GM20431 (cell line): Measurements from ENCODE around the gene PI4KA.
"Not testable (repeated sequence)": the region's sequence is repeated elsewhere in the genome, so short reads cannot be mapped to it uniquely, and the experiment has no call there.

Experiments
- in situ Hi-C: fragments of 300-500 bp; cut with MseI, MboI; formaldehyde crosslinking; loops from one replicate; pipeline ENCODE4 v1.15.0; 2020; ENCODE audit warnings: low sequenced_read_pairs; ENCODE audit not compliant: unreplicated experiment

PI4KA gene

DNA sequence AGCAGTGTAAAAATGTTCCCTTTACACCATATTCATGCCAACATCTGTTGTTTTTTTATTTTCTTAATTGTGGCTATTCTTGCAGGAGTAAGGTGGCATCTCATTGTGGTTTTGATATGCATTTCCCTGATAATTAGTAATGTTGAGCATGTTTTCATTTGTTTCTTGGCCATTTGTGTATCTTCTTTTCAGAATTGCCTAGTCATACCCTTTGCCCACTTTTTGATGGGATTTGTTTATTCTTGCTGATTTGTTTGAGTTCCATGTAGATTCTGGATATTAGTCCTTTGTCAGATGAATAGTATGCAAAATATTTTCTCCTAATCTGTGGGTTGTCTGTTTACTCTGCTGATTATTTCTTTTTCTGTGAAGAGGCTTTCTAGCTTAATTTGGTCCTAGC lies 183.6 kb downstream of the PI4KA start:
- in situ Hi-C loops: no loop called here

DNA sequence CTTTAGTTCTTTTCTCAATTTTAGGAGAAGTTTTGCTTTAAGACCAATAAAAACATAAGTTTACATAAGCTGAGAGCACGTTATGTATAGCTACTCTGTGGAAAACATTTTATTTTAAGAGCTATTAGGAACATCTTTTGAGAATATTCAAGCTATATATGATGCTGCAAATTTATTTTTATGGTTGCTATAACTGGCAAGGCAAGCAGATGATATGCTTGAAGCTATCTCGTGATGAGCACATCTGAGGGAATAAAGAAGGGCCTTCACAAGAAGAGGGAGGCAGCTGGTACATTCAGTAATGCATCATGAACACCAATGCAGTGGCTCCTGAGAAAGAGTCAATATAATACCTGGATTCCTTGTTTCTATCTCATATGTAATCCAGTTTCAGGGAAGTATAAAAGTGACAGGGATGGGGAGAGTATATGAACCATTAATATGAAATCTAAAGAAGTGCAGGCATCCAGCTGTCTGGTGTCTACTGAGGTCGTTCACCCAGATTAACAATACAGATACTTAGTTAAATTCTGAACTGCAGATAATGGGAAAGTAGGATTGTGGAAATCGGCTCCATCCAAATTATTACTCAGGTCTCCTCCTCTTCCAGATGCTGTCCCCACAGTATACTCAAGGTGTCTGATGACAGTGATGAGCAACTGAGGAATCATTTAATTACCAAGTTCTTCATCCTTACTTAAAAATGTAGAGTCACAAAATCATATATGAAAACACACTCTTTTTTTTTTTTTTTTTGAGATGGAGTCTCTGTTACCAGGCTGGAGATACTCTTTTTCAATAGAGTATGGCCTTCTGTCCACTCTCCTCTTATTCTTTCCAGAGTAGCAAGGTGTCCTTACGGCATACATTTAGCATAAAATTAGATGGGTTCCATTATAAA lies 185.1 kb downstream of the PI4KA start:
- in situ Hi-C loops: no loop called here

GRCh38 chr22:20672732-20673131 lies 185.9 kb downstream of the PI4KA start:
- in situ Hi-C loops: no loop called here

- in situ Hi-C loops: no loop called here
These were observed 186.6 kb downstream of the PI4KA start for GRCh38 chr22:20672082-20672424.

- in situ Hi-C loops: no loop called here
These were observed 187.1 kb downstream of the PI4KA start for GRCh38 chr22:20671409-20672081.

GRCh38 chr22:20670457-20671261 lies 188.0 kb downstream of the PI4KA start:
- in situ Hi-C loops: not testable (repeated sequence)

DNA sequence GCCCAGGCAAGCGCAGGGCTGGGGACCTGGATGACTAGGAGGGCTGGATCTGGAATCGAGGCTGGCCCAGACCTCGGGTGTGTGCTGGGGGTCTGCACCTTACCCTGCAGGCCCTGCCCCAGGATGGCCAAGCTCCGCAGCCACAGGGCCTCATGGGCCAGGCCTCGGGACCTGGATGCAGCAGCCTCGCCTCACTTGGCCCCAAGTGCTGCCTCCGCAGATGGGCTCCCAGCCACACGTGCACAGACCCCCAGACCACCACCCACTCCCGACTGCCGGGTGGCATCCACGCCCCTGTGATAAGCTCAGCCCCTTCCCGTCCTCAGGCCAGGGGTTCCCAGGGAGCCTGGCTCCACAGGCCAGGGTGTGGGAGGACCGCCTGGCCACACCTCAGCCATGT lies 188.7 kb downstream of the PI4KA start:
- in situ Hi-C loops: not testable (repeated sequence)

DNA sequence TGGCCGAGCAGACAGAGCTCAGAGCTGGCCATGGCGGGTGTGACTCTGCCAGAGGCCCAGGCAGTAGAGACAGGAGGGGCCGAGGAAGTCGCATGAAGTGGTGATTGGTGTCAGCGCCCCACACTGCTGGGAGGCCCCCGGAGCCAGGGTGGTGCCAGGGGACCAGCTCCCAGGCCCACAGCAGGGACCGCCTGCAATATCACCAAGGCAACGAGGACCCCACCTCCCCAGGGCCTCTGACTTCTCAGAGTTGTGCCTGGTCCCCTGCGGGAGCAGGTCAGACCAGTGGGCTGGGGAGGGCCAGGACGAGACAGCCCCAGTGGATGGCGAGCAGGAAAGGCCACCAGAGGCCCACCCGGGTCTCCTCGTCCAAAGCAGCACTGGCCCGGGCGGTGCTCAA lies 189.1 kb downstream of the PI4KA start:
- in situ Hi-C loops: not testable (repeated sequence)

- in situ Hi-C loops: not testable (repeated sequence)
These were observed 189.8 kb downstream of the PI4KA start for GRCh38 chr22:20668769-20669168.

GRCh38 chr22:20668226-20668625 lies 190.4 kb downstream of the PI4KA start:
- in situ Hi-C loops: not testable (repeated sequence)

DNA sequence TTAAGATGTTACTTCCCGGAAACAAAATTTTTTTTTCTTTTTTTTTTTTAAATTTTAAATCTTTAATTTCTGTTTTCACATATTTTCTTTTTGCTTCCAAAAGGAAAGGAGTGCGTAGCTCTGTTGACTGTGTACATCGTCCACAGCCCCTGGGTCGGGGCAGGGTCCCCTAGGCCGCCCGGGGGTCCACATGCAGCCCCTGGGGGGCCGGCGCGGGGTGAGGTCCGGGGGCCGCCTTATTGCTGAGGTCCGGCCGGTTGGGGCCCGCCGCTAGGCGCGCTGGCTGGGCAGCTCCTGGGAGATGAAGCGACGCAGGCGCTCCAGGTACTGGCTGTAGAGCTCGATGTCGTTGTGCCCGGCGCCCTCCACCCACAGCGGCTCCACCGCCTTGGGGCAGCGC lies 191.1 kb downstream of the PI4KA start:
- in situ Hi-C loops: not testable (repeated sequence)

GRCh38 chr22:20666560-20666959 lies 192.1 kb downstream of the PI4KA start:
- in situ Hi-C loops: no loop called here

- in situ Hi-C loops: no loop called here
These were observed 194.0 kb downstream of the PI4KA start for GRCh38 chr22:20664594-20664959.

DNA sequence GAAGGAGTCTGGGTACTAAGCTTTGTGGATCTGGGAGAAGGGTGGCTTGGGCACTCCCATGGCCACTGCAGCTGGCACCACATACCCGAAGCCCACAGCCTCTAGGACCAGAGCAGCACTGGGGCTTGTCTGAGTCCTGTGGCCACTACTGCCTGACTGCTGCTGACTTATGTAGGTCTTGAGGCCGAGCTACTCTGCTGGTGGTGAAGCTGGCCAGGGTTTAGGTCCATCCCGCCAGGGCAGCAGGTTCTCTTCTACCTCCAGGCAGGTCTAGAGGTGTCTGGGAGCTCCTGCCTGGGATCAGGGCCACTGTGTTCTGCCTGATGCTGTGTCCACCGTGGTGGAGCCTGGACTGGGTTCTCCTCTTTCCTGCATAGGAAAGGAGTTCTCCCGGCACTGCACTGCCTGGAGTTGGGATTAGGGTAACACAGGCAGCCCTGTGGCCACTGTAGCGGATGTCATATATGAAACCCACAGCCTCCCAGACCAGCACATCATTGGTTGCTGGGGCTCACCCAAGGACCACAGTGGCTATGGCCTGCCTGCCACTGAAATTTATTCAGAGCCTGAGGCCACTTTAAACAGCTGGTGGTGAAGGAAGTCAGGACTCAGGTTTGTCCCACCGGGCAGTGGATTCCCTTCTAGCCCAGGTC lies 194.5 kb downstream of the PI4KA start:
- in situ Hi-C loops: no loop called here

DNA sequence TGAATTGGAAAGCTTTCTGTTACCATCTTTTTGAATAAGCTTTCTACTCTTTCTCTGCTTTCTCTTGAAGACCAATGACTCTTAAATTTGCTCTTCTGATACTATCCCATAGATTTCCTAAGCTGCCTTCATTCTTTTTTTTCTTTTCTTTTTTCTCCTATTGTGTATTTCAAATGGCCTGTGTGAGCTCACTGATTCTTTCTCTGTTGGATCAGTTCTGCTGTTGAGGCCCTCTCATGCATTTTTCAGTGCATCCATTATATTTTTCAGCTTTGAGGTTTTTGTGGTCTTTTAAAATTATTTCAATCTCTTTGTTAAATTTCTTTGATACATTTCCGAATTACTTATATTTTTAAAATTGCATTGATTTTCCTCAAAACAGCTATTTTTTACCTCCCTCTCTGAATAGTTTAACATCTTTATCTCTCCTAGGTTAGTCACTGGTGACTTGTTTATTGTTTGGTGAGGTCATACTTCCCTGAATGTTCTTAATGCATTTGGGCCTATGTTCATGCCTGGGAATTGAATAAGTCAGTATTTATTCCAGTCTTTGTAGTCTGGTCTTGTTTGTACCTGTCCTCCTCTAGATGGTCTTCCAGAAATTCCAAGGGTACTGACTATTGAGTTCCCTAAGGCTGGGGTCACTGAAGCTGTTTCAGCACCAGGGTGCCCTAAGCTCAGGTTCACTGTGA lies 195.3 kb downstream of the PI4KA start:
- in situ Hi-C loops: no loop called here

- in situ Hi-C loops: not testable (repeated sequence)
These were observed 196.0 kb downstream of the PI4KA start for GRCh38 chr22:20662524-20663036.

GRCh38 chr22:20661473-20661872 lies 197.1 kb downstream of the PI4KA start:
- in situ Hi-C loops: no loop called here

- in situ Hi-C loops: no loop called here
These were observed 198.1 kb downstream of the PI4KA start for GRCh38 chr22:20660441-20661054.

GRCh38 chr22:20659920-20660319 lies 198.7 kb downstream of the PI4KA start:
- in situ Hi-C loops: no loop called here
